Mammary epithelial cell (primary cell): ENCODE data around the gene SLC1A4.

Source experiments
- EZH2 ChIP-seq: IDR thresholded peaks from 2 replicates; pipeline ENCODE4 v1.6.1; 2012; ENCODE audit warnings: low read length, inconsistent platforms, borderline replicate concordance
- TF ChIP-seq, protein P1 (sequence below), 2 donors: IDR thresholded peaks in 1 of 2; conservative IDR thresholded peaks in 1 of 2; 2 replicates each; pipeline ENCODE4 v1.5.1; 2011 to 2012; ENCODE audit warnings: inconsistent platforms in 2 of 2, low read length in 2 of 2, mild to moderate bottlenecking in 2 of 2, control low read depth in 1 of 2, low read depth in 1 of 2; ENCODE audit not compliant: insufficient read depth in 1 of 2; ENCODE audit errors: extremely low read depth in 1 of 2

DNA sequence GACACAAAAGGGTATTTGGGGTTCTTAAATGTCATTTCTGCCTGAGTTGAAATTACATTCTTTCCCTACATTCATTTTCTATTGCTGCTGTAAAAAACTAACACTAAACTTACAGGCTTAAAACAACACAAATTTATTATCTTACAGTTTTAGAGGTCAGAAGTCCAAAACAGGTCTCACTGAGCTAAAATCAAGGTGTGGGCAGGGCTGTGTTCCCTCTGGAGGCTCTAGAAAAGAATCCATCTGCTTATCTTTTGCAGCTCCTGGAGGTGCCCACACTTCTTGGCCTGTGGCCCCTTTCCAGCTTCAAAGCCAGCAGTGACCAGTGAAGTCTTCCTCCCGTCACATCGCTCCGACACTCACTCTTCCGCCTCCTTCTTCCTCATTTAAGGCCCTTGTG is 23.2 kb upstream of the SLC1A4 start:
- TF ChIP-seq, protein P1, sequence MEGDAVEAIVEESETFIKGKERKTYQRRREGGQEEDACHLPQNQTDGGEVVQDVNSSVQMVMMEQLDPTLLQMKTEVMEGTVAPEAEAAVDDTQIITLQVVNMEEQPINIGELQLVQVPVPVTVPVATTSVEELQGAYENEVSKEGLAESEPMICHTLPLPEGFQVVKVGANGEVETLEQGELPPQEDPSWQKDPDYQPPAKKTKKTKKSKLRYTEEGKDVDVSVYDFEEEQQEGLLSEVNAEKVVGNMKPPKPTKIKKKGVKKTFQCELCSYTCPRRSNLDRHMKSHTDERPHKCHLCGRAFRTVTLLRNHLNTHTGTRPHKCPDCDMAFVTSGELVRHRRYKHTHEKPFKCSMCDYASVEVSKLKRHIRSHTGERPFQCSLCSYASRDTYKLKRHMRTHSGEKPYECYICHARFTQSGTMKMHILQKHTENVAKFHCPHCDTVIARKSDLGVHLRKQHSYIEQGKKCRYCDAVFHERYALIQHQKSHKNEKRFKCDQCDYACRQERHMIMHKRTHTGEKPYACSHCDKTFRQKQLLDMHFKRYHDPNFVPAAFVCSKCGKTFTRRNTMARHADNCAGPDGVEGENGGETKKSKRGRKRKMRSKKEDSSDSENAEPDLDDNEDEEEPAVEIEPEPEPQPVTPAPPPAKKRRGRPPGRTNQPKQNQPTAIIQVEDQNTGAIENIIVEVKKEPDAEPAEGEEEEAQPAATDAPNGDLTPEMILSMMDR (conservative IDR thresholded peaks at IDR 0.05 in 1 of 2, IDR thresholded peaks at IDR 0.05 in 1 of 2; ENCODE audit: extremely low read depth in 1 of 2, insufficient read depth in 1 of 2, low read depth in 1 of 2, low read length in 2 of 2) = no peak
- no peak for TF ChIP-seq EZH2
